ENCODE measurements around the gene TSHZ2. TPM values are rescaled to one million over a fixed set of nuclear protein-coding genes. Genes with fewer than 3 reads are reported as not detected.

TSHZ2 gene
- total and polyA plus RNA-seq, 2 donors (not counting 1 experiment from before 2014, with no cell fraction given), result 1.00 to 5.7 TPM

DNA sequence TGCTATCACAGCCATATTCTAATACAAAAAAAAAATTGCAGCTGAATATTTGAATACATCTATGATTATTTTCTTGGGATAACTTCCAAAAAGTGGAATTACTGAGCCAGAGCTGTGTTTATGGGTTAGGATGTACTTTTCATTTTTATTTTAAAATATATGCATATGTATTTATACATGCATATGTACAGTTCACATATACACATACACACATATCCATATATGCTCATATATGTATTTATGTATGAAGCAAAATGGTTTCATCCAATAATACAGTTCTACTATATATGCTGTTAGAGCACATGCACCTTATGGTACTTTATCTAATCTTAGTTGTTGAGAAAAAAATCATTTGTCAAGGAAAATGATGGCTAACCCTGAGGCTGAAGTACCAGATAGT, 54.9 kb downstream of the TSHZ2 start:
- TF ChIP-seq EZH2 (IDR thresholded peaks at IDR 0.05; ENCODE audit: borderline replicate concordance, insufficient read depth, low read depth, low read length, poor library complexity, severe bottlenecking), result no peak
- TF ChIP-seq, protein P1, sequence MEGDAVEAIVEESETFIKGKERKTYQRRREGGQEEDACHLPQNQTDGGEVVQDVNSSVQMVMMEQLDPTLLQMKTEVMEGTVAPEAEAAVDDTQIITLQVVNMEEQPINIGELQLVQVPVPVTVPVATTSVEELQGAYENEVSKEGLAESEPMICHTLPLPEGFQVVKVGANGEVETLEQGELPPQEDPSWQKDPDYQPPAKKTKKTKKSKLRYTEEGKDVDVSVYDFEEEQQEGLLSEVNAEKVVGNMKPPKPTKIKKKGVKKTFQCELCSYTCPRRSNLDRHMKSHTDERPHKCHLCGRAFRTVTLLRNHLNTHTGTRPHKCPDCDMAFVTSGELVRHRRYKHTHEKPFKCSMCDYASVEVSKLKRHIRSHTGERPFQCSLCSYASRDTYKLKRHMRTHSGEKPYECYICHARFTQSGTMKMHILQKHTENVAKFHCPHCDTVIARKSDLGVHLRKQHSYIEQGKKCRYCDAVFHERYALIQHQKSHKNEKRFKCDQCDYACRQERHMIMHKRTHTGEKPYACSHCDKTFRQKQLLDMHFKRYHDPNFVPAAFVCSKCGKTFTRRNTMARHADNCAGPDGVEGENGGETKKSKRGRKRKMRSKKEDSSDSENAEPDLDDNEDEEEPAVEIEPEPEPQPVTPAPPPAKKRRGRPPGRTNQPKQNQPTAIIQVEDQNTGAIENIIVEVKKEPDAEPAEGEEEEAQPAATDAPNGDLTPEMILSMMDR (IDR thresholded peaks at IDR 0.05), result no peak
- H3K27ac Mint-ChIP-seq, result no peak overlapping the region
- Histone ChIP-seq H3K27me3 (replicated peaks in 1 of 4; ENCODE audit: control extremely low read depth in 1 of 4, control insufficient read depth in 3 of 4, insufficient read depth in 4 of 4, low read length in 3 of 4) (peaks cover 0 to 7% (median 6%) of the 10 kb centered on the region in 4 experiments), H3K27ac (ENCODE audit: low read length in 2 of 2) (no peak overlapping the region), H3K36me3 (replicated peaks in 1 of 2; ENCODE audit: control extremely low read depth in 1 of 2, control insufficient read depth in 1 of 2, extremely low read depth in 1 of 2, insufficient read depth in 2 of 2, low read length in 1 of 2) (no peaks in the 10 kb centered on the region), H3K9me3 (ENCODE audit: control extremely low read depth in 1 of 3, control insufficient read depth in 2 of 3, insufficient read depth in 1 of 3, low read length in 2 of 3) (no peaks in the 10 kb centered on the region), H3K4me1 (ENCODE audit: control insufficient read depth in 2 of 2, insufficient read depth in 2 of 2, low read length in 2 of 2) (no peaks in the 10 kb centered on the region), H3K4me3 (ENCODE audit: control extremely low read depth in 1 of 5, extremely low read depth in 1 of 5, insufficient read depth in 1 of 5, low read depth in 2 of 5, low read length in 4 of 5) (no peak overlapping the region), H3K79me2 (ENCODE audit: control insufficient read depth, insufficient read depth, low read length) (no peaks in the 10 kb centered on the region), H2AFZ (ENCODE audit: insufficient read depth, low read depth, low read length, poor library complexity, severe bottlenecking) (no peak overlapping the region), H3K9ac (ENCODE audit: low read length) (no peak overlapping the region), H3K4me2 (replicated peaks; ENCODE audit: low read depth, low read length, poor library complexity, severe bottlenecking) (no peak overlapping the region), H4K20me1 (ENCODE audit: control insufficient read depth, insufficient read depth, low read length, poor library complexity, severe bottlenecking) (no peaks in the 10 kb centered on the region)
- ChIA-PET POLR2A (no interaction called here), CTCF (no interaction called here)
- DNase-seq, result no peak
- intact Hi-C loops (cut with micrococcal nuclease), result no loop called here
- H3K4me1 Mint-ChIP-seq, result no peaks in the 10 kb centered on the region
- no peak for ATAC-seq (ENCODE audit: low read depth)
- H3K9me3 Mint-ChIP-seq (ENCODE audit: insufficient read depth), result no peaks in the 10 kb centered on the region
- H3K4me3 Mint-ChIP-seq, result no peak overlapping the region
- peaks cover 3% of the 10 kb centered on the region for H3K27me3 Mint-ChIP-seq

DNA sequence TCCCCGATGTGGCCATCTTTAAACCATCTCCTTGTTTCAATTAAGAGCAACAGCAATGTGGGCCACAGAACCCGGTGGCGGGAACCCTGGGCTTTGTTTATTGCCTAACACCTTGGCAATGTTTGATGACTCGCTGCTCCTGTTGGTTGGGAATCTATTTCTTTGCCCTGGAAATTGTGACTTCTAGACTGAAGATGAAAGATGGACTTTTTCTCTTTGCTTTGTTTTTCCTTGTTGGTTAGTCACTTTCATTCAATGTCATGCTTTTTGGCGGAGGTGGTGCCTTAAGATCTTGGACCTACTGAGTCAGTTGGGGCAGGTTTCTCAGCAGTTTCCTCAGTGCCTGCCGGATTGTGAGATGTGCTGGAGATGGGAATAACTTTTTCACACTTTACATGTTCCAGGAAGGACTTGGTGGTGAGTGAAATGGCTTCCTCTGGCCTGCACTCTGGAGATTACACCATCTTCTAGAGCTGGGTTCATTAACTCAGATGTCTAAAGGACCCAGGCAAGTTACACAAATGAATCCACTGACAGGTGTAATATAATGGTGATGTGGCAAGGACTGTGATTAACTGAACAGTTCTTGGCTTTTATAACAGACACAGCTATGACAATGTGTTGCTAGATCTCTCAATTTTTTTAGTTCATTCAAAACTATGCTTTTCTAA, 56.3 kb downstream of the TSHZ2 start:
- H3K4me1 ChIP-seq (ENCODE audit: control insufficient read depth in 2 of 2, insufficient read depth in 2 of 2, low read length in 2 of 2), result no peaks in the 10 kb centered on the region
- H3K27me3 ChIP-seq (replicated peaks in 1 of 4; ENCODE audit: control extremely low read depth in 1 of 4, control insufficient read depth in 3 of 4, insufficient read depth in 4 of 4, low read length in 3 of 4), result peaks cover 0 to 7% (median 6%) of the 10 kb centered on the region in 4 experiments
- no peaks in the 10 kb centered on the region for H3K9me3 ChIP-seq (ENCODE audit: control extremely low read depth in 1 of 3, control insufficient read depth in 2 of 3, insufficient read depth in 1 of 3, low read length in 2 of 3)
- DNase-seq (no peak), ATAC-seq (ENCODE audit: low read depth) (no peak)
- 93% methylated on average over 3 of the region's 6 CpGs for WGBS (ENCODE audit: insufficient coverage)
- Mint-ChIP-seq H3K9me3 (ENCODE audit: insufficient read depth) (no peaks in the 10 kb centered on the region), H3K4me3 (no peak overlapping the region), H3K4me1 (no peaks in the 10 kb centered on the region), H3K27me3 (peaks cover 3% of the 10 kb centered on the region), H3K27ac (no peak overlapping the region)
- no peak overlapping the region for H3K4me2 ChIP-seq (replicated peaks; ENCODE audit: low read depth, low read length, poor library complexity, severe bottlenecking)
- H3K27ac ChIP-seq (ENCODE audit: low read length in 2 of 2), result no peak overlapping the region
- H3K9ac ChIP-seq (ENCODE audit: low read length), result no peak overlapping the region
- H2AFZ ChIP-seq (ENCODE audit: insufficient read depth, low read depth, low read length, poor library complexity, severe bottlenecking), result no peak overlapping the region
- H3K4me3 ChIP-seq (ENCODE audit: control extremely low read depth in 1 of 5, extremely low read depth in 1 of 5, insufficient read depth in 1 of 5, low read depth in 2 of 5, low read length in 4 of 5), result no peak overlapping the region
- H4K20me1 ChIP-seq (ENCODE audit: control insufficient read depth, insufficient read depth, low read length, poor library complexity, severe bottlenecking), result no peaks in the 10 kb centered on the region
- ChIA-PET CTCF (interaction anchor here (0.5 kb wide), 1 partner anchor 9 kb away, joined by 3 read pairs; no protein-coding TSS in a partner anchor), POLR2A (no interaction called here)
- no peaks in the 10 kb centered on the region for H3K79me2 ChIP-seq (ENCODE audit: control insufficient read depth, insufficient read depth, low read length)
- no peaks in the 10 kb centered on the region for H3K36me3 ChIP-seq (replicated peaks in 1 of 2; ENCODE audit: control extremely low read depth in 1 of 2, control insufficient read depth in 1 of 2, extremely low read depth in 1 of 2, insufficient read depth in 2 of 2, low read length in 1 of 2)
- intact Hi-C loops (cut with micrococcal nuclease), result no loop called here
- TF ChIP-seq, protein P1 (IDR thresholded peaks at IDR 0.05), result no peak
- no peak for TF ChIP-seq EZH2 (IDR thresholded peaks at IDR 0.05; ENCODE audit: borderline replicate concordance, insufficient read depth, low read depth, low read length, poor library complexity, severe bottlenecking)
